Sigmoid colon (tissue), 4 donors: ENCODE data around the gene LATS1.
"Not testable (repeated sequence)": the region's sequence is repeated elsewhere in the genome, so short reads cannot be mapped to it uniquely, and the experiment has no call there.

Source experiments
- POLR2A ChIP-seq, 2 donors: fragments of 450-650 bp; IDR thresholded peaks; one replicate each; pipeline ENCODE4 v1.6.1; 2016; ENCODE audit warnings: antibody characterized with exemption in 2 of 2, mild to moderate bottlenecking in 2 of 2, moderate library complexity in 2 of 2
- POLR2AphosphoS5 ChIP-seq, 4 donors: sonication (generic); formaldehyde crosslinking; IDR thresholded peaks; one replicate each; pipeline ENCODE4 v1.6.1; 2017; ENCODE audit warnings: antibody characterized with exemption in 4 of 4
- TF ChIP-seq, protein P1 (sequence below), 4 experiments: fragments of 450-650 bp in 3 of 4; fragments of 200-600 bp in 1 of 4; IDR thresholded peaks; one replicate each; pipeline ENCODE4 v1.5.1; 2016 to 2019; ENCODE audit warnings: antibody characterized with exemption in 4 of 4, mild to moderate bottlenecking in 3 of 4, moderate library complexity in 2 of 4

DNA sequence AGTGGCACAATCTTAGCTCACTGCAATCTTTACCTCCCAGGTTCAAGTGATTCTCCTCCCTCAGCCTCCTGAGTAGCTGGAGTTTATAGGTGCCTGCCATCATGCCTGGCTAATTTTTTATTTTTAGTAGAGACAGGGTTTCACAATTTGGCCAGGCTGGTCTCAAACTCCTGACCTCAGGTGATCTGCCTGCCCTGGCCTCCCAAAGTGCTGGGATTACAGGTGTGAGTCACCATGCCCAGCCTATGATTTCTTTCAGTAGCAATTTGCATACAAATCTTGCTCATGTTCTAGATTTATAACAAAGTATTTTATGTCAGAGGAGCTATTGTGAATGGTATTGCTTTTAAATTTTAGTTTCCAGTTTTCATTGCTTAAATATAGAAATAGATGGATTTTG, 45.6 kb downstream of the LATS1 start:
- TF ChIP-seq, protein P1, sequence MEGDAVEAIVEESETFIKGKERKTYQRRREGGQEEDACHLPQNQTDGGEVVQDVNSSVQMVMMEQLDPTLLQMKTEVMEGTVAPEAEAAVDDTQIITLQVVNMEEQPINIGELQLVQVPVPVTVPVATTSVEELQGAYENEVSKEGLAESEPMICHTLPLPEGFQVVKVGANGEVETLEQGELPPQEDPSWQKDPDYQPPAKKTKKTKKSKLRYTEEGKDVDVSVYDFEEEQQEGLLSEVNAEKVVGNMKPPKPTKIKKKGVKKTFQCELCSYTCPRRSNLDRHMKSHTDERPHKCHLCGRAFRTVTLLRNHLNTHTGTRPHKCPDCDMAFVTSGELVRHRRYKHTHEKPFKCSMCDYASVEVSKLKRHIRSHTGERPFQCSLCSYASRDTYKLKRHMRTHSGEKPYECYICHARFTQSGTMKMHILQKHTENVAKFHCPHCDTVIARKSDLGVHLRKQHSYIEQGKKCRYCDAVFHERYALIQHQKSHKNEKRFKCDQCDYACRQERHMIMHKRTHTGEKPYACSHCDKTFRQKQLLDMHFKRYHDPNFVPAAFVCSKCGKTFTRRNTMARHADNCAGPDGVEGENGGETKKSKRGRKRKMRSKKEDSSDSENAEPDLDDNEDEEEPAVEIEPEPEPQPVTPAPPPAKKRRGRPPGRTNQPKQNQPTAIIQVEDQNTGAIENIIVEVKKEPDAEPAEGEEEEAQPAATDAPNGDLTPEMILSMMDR (IDR thresholded peaks at IDR 0.05) = not testable (repeated sequence)
- not testable (repeated sequence) for TF ChIP-seq POLR2A, POLR2AphosphoS5 (IDR thresholded peaks at IDR 0.05)
